GM18505 (cell line): ENCODE measurements around the gene XBP1.
"Not testable (repeated sequence)": the region's sequence is repeated elsewhere in the genome, so short reads cannot be mapped to it uniquely, and the experiment has no call there.

Experiments used
- ATAC-seq: cut with Tn5 transposase; IDR thresholded peaks from one replicate; pipeline ENCODE4 v1.9.1; 2021; ENCODE audit not compliant: unreplicated experiment
- POLR2A ChIP-seq: IDR thresholded peaks from 4 replicates; pipeline ENCODE4 v1.6.1; 2011; ENCODE audit warnings: borderline replicate concordance; ENCODE audit not compliant: insufficient read depth, insufficient read length; ENCODE audit errors: extremely low read depth

Gene XBP1

GRCh38 chr22:28829358-28830181 is 29.2 kb upstream of the XBP1 start:
- no peak for ATAC-seq
- TF ChIP-seq POLR2A, result no peak

GRCh38 chr22:28826921-28827320 is 26.6 kb upstream of the XBP1 start:
- no peak for TF ChIP-seq POLR2A
- no peak for ATAC-seq

- not testable (repeated sequence) for ATAC-seq
Measured at GRCh38 chr22:28826430-28826829, 26.1 kb upstream of the XBP1 start.

GRCh38 chr22:28824455-28824854 is 24.1 kb upstream of the XBP1 start:
- ATAC-seq, result not testable (repeated sequence)

- ATAC-seq, result no peak
- no peak for TF ChIP-seq POLR2A
Measured at GRCh38 chr22:28822930-28823551, 22.7 kb upstream of the XBP1 start.

- no peak for ATAC-seq
- no peak for TF ChIP-seq POLR2A
Measured at GRCh38 chr22:28821452-28821851, 21.1 kb upstream of the XBP1 start.

GRCh38 chr22:28820885-28821284 is 20.5 kb upstream of the XBP1 start:
- no peak for TF ChIP-seq POLR2A
- ATAC-seq, result no peak

- TF ChIP-seq POLR2A, result no peak
- ATAC-seq, result no peak
Measured at GRCh38 chr22:28819253-28820096, 19.1 kb upstream of the XBP1 start.

- no peak for TF ChIP-seq POLR2A
- no peak for ATAC-seq
Measured at GRCh38 chr22:28817919-28818859, 17.8 kb upstream of the XBP1 start.

GRCh38 chr22:28817064-28817463 is 16.7 kb upstream of the XBP1 start:
- TF ChIP-seq POLR2A, result no peak
- no peak for ATAC-seq

GRCh38 chr22:28815729-28816128 is 15.4 kb upstream of the XBP1 start:
- no peak for TF ChIP-seq POLR2A
- no peak for ATAC-seq

- no peak for TF ChIP-seq POLR2A
- ATAC-seq, result no peak
Measured at GRCh38 chr22:28815111-28815510, 14.7 kb upstream of the XBP1 start.
